ENCODE results near the gene LIME1. TPM values are rescaled to one million over a fixed set of nuclear protein-coding genes. Genes with fewer than 3 reads are reported as not detected.

The LIME1 gene
- total and polyA plus RNA-seq, 9 of the 15 experiments (the other 6 are each of a cell fraction or from before 2014, with no cell fraction given), result 0.11 to 17.1 (median 2.8) TPM; not detected in 2

DNA sequence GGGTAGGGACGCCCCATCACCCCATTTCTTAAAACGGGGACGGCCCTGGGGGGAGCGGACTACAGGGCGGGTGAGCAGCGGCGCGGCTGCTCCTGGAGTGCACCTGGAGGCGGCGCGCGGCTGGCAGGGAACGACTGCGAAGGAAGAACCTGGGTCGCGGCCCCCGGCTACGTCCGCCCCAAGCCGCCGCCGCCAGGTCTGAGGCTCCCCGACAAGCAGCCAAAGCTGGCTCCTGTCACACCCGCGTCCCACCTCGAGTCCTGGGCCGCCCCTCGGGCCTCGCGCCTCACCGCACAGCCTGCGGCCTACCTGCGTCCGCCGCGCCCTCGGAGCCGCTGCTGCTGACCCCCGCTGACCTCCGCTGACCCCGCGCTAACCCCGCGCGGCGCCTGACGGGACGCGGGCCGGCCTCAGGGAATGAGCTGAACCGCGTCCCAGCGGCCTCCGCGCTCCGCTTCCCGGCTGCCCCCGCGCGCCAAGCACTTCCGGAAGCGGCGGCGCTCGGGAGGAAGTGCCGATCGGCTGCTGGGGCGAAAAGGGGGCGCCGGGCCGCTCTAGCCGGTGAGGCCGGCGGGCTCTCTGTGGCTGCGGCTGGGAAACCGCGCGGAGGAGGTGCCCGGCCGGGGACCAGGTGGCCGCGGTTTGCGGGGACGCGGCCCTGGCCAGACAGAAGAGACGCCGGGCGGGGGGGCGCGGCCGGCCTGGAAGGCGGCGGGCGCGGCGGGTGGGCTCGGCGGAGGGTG is 28.7 kb upstream of the LIME1 start, which contains the start of the genes ARFRP1 and ZGPAT (continued):
- TF ChIP-seq, protein P1, sequence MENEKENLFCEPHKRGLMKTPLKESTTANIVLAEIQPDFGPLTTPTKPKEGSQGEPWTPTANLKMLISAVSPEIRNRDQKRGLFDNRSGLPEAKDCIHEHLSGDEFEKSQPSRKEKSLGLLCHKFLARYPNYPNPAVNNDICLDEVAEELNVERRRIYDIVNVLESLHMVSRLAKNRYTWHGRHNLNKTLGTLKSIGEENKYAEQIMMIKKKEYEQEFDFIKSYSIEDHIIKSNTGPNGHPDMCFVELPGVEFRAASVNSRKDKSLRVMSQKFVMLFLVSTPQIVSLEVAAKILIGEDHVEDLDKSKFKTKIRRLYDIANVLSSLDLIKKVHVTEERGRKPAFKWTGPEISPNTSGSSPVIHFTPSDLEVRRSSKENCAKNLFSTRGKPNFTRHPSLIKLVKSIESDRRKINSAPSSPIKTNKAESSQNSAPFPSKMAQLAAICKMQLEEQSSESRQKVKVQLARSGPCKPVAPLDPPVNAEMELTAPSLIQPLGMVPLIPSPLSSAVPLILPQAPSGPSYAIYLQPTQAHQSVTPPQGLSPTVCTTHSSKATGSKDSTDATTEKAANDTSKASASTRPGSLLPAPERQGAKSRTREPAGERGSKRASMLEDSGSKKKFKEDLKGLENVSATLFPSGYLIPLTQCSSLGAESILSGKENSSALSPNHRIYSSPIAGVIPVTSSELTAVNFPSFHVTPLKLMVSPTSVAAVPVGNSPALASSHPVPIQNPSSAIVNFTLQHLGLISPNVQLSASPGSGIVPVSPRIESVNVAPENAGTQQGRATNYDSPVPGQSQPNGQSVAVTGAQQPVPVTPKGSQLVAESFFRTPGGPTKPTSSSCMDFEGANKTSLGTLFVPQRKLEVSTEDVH (IDR thresholded peaks at IDR 0.05; ENCODE audit: low read depth, partially characterized antibody), result peak; percentile 69
- TF ChIP-seq ZNF644 (tag; IDR thresholded peaks at IDR 0.05; ENCODE audit: low read depth) (peak; percentile 58; the same call in 1 of the 2 replicates), TOE1 (IDR thresholded peaks at IDR 0.05; ENCODE audit: borderline replicate concordance) (no peak), TOE1 (CRISPR knock-in tag; IDR thresholded peaks at IDR 0.05; ENCODE audit: borderline replicate concordance, low read depth) (no peak), GTF2F1 (IDR thresholded peaks at IDR 0.05; ENCODE audit: low read depth, low read length) (no peak), LEF1 (IDR thresholded peaks at IDR 0.05) (no peak)
- TF ChIP-seq, protein P2, sequence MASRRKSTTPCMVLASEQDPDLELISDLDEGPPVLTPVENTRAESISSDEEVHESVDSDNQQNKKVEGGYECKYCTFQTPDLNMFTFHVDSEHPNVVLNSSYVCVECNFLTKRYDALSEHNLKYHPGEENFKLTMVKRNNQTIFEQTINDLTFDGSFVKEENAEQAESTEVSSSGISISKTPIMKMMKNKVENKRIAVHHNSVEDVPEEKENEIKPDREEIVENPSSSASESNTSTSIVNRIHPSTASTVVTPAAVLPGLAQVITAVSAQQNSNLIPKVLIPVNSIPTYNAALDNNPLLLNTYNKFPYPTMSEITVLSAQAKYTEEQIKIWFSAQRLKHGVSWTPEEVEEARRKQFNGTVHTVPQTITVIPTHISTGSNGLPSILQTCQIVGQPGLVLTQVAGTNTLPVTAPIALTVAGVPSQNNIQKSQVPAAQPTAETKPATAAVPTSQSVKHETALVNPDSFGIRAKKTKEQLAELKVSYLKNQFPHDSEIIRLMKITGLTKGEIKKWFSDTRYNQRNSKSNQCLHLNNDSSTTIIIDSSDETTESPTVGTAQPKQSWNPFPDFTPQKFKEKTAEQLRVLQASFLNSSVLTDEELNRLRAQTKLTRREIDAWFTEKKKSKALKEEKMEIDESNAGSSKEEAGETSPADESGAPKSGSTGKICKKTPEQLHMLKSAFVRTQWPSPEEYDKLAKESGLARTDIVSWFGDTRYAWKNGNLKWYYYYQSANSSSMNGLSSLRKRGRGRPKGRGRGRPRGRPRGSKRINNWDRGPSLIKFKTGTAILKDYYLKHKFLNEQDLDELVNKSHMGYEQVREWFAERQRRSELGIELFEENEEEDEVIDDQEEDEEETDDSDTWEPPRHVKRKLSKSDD (conservative IDR thresholded peaks at IDR 0.05; ENCODE audit: low read length), result no peak
- TF ChIP-seq, protein P3, sequence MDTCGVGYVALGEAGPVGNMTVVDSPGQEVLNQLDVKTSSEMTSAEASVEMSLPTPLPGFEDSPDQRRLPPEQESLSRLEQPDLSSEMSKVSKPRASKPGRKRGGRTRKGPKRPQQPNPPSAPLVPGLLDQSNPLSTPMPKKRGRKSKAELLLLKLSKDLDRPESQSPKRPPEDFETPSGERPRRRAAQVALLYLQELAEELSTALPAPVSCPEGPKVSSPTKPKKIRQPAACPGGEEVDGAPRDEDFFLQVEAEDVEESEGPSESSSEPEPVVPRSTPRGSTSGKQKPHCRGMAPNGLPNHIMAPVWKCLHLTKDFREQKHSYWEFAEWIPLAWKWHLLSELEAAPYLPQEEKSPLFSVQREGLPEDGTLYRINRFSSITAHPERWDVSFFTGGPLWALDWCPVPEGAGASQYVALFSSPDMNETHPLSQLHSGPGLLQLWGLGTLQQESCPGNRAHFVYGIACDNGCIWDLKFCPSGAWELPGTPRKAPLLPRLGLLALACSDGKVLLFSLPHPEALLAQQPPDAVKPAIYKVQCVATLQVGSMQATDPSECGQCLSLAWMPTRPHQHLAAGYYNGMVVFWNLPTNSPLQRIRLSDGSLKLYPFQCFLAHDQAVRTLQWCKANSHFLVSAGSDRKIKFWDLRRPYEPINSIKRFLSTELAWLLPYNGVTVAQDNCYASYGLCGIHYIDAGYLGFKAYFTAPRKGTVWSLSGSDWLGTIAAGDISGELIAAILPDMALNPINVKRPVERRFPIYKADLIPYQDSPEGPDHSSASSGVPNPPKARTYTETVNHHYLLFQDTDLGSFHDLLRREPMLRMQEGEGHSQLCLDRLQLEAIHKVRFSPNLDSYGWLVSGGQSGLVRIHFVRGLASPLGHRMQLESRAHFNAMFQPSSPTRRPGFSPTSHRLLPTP (IDR thresholded peaks at IDR 0.05; ENCODE audit: borderline replicate concordance, extremely low read depth, insufficient read length), result no peak
